GM21515 (cell line): ENCODE data around the gene DCHS2.
"Not testable (repeated sequence)": the region's sequence is repeated elsewhere in the genome, so short reads cannot be mapped to it uniquely, and the experiment has no call there.

Source experiments
- ATAC-seq: cut with Tn5 transposase; IDR thresholded peaks from one replicate; pipeline ENCODE4 v1.9.1; 2021; ENCODE audit not compliant: unreplicated experiment

The DCHS2 gene

GRCh38 chr4:154222875-154223274, 268.7 kb downstream of the DCHS2 start:
- no peak for ATAC-seq

- no peak for ATAC-seq
Measured at GRCh38 chr4:154218051-154218450, 273.5 kb downstream of the DCHS2 start.

- not testable (repeated sequence) for ATAC-seq
Measured at GRCh38 chr4:154217384-154217783, 274.2 kb downstream of the DCHS2 start.

GRCh38 chr4:154211506-154211905, 280.1 kb downstream of the DCHS2 start:
- no peak for ATAC-seq

- ATAC-seq, result no peak
Measured at GRCh38 chr4:154208424-154208823, 283.2 kb downstream of the DCHS2 start.

- ATAC-seq, result no peak
Measured at GRCh38 chr4:154205471-154205870, 286.1 kb downstream of the DCHS2 start.

GRCh38 chr4:154194649-154195048, 296.9 kb downstream of the DCHS2 start:
- ATAC-seq, result no peak

- ATAC-seq, result no peak
Measured at GRCh38 chr4:154192585-154192984, 299.0 kb downstream of the DCHS2 start.

GRCh38 chr4:154189346-154189745, 302.3 kb downstream of the DCHS2 start:
- no peak for ATAC-seq

- no peak for ATAC-seq
Measured at GRCh38 chr4:154186888-154187287, 304.7 kb downstream of the DCHS2 start.

- no peak for ATAC-seq
Measured at GRCh38 chr4:154186035-154186434, 305.6 kb downstream of the DCHS2 start.

GRCh38 chr4:154184238-154184637, 307.4 kb downstream of the DCHS2 start:
- no peak for ATAC-seq

GRCh38 chr4:154183264-154183663, 308.3 kb downstream of the DCHS2 start:
- no peak for ATAC-seq
